ENCODE results near the gene MLLT1.

DNA sequence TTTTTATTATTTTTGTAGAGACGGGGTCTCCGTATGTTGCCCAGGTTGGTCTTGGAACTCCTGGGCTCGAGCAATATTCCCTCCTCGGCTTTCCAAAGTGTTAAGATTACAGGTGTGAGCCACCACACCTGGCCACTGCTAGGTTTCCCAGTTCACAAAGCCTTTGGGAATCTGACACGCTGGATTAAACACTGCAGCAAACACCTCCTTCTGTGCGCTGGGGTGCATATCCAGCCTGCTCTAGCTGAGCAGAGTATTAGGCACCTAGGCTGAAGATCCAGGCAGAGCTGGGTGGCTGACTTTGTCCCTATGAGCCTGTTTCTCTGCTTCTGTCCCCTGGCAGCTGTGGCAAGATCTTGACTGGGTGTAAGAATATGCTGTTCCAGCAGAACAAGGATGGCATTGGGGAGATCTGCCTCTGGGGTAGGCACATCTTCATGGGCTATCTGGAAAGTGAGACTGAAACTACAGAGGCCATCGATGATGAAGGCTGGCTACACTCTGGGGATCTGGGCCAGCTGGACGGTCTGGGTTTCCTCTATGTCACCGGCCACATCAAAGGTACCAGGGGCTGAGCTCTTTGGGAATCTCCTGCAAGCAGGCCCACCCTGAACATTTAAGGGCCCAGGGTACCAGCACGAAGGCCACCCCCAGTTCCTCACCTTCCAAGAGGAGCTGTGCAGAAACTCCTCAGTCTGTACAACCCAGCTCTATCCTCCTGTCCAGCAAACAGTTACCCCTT, 94.5 kb downstream of the MLLT1 start:
- TF ChIP-seq CTCF (IDR thresholded peaks at IDR 0.05) (no peak), EZH2 (IDR thresholded peaks at IDR 0.05; ENCODE audit: borderline replicate concordance, insufficient read depth, low read depth, low read length, poor library complexity, severe bottlenecking) (no peak)

All from B cell (primary cell).